Effector memory CD8-positive, alpha-beta T cell (primary cell): ENCODE data around the gene GPR156.
"Not testable (repeated sequence)": the region's sequence is repeated elsewhere in the genome, so short reads cannot be mapped to it uniquely, and the experiment has no call there.

Experiments used
- ATAC-seq: fragments of 150-1000 bp; cut with Tn5 transposase; replicated peaks from 2 replicates; pipeline ENCODE4 v1.10.0; 2021; ENCODE audit warnings: mild to moderate bottlenecking, moderate library complexity
- DNase-seq, 3 experiments: peaks; one replicate each; pipeline ENCODE4 v3.0.0; 2021
- H3K27ac Mint-ChIP-seq, 2 donors: one replicate each; pipeline ENCODE4 v1.8.0; 2022; ENCODE audit warnings: mild to moderate bottlenecking in 2 of 2, mixed read lengths in 2 of 2, moderate library complexity in 2 of 2
- H3K27me3 Mint-ChIP-seq, 2 donors: one replicate each; pipeline ENCODE4 v1.8.0; 2022; ENCODE audit warnings: mixed read lengths in 2 of 2
- H3K36me3 Mint-ChIP-seq: one replicate; pipeline ENCODE4 v1.8.0; 2022; ENCODE audit warnings: mild to moderate bottlenecking, moderate library complexity, mixed read lengths; ENCODE audit not compliant: insufficient read depth
- H3K4me1 Mint-ChIP-seq, 2 donors: one replicate each; pipeline ENCODE4 v1.8.0; 2022; ENCODE audit warnings: low read depth in 2 of 2, mixed read lengths in 2 of 2
- H3K4me3 Mint-ChIP-seq, 2 donors: one replicate each; pipeline ENCODE4 v1.8.0; 2022; ENCODE audit warnings: mild to moderate bottlenecking in 2 of 2, mixed read lengths in 2 of 2, moderate library complexity in 2 of 2
- H3K9me3 Mint-ChIP-seq, 2 donors: one replicate each; pipeline ENCODE4 v1.8.0; 2022; ENCODE audit warnings: mixed read lengths in 2 of 2

GPR156 gene

GRCh38 chr3:120245386-120245785, 39.6 kb downstream of the GPR156 start:
- no peaks in the 10 kb centered on the region for H3K36me3 Mint-ChIP-seq
- DNase-seq = no peak
- no peak overlapping the region for H3K4me3 Mint-ChIP-seq
- H3K27ac Mint-ChIP-seq = no peak overlapping the region
- H3K4me1 Mint-ChIP-seq = no peaks in the 10 kb centered on the region
- H3K9me3 Mint-ChIP-seq = no peaks in the 10 kb centered on the region
- peaks cover 39 to 44% of the 10 kb centered on the region in 2 donors for H3K27me3 Mint-ChIP-seq
- no peak for ATAC-seq

GRCh38 chr3:120244834-120245225, 40.2 kb downstream of the GPR156 start:
- peaks cover 39 to 44% of the 10 kb centered on the region in 2 donors for H3K27me3 Mint-ChIP-seq
- ATAC-seq = no peak
- no peaks in the 10 kb centered on the region for H3K36me3 Mint-ChIP-seq
- no peak overlapping the region for H3K27ac Mint-ChIP-seq
- no peak overlapping the region for H3K4me3 Mint-ChIP-seq
- H3K4me1 Mint-ChIP-seq = no peaks in the 10 kb centered on the region
- DNase-seq = no peak
- no peaks in the 10 kb centered on the region for H3K9me3 Mint-ChIP-seq

- no peak for ATAC-seq
- no peaks in the 10 kb centered on the region for H3K36me3 Mint-ChIP-seq
- no peaks in the 10 kb centered on the region for H3K9me3 Mint-ChIP-seq
- no peak overlapping the region for H3K4me3 Mint-ChIP-seq
- peaks cover 67 to 92% of the 10 kb centered on the region in 2 donors for H3K27me3 Mint-ChIP-seq
- no peak for DNase-seq
- H3K4me1 Mint-ChIP-seq = no peaks in the 10 kb centered on the region
- no peak overlapping the region for H3K27ac Mint-ChIP-seq
These were observed 45.4 kb downstream of the GPR156 start for GRCh38 chr3:120239644-120240043.

GRCh38 chr3:120227710-120228347, 57.2 kb downstream of the GPR156 start:
- no peak for DNase-seq
- ATAC-seq = no peak
- Mint-ChIP-seq H3K27ac (no peak overlapping the region), H3K4me1 (no peaks in the 10 kb centered on the region), H3K27me3 (peaks cover 10 to 20% of the 10 kb centered on the region in 2 donors), H3K36me3 (no peaks in the 10 kb centered on the region), H3K4me3 (no peak overlapping the region), H3K9me3 (no peaks in the 10 kb centered on the region)

- no peak overlapping the region for H3K4me3 Mint-ChIP-seq
- ATAC-seq = no peak
These were observed 60.8 kb downstream of the GPR156 start for GRCh38 chr3:120224237-120224636.

GRCh38 chr3:120218981-120219380, 66.0 kb downstream of the GPR156 start:
- Mint-ChIP-seq H3K36me3 (no peaks in the 10 kb centered on the region), H3K4me1 (no peaks in the 10 kb centered on the region), H3K9me3 (no peaks in the 10 kb centered on the region), H3K4me3 (no peak overlapping the region), H3K27me3 (peaks cover 4 to 13% of the 10 kb centered on the region in 2 donors), H3K27ac (no peak overlapping the region)
- ATAC-seq (no peak), DNase-seq (no peak)

More at GRCh38 chr3:120224237-120224636, 60.8 kb downstream of the GPR156 start:
- Mint-ChIP-seq H3K9me3 (no peaks in the 10 kb centered on the region), H3K4me1 (no peaks in the 10 kb centered on the region), H3K36me3 (no peaks in the 10 kb centered on the region), H3K27me3 (peaks cover 10 to 33% of the 10 kb centered on the region in 2 donors), H3K27ac (no peak overlapping the region)
- DNase-seq = no peak

GRCh38 chr3:120216633-120217032, 68.4 kb downstream of the GPR156 start:
- not testable (repeated sequence) for H3K36me3 Mint-ChIP-seq, H3K27me3 Mint-ChIP-seq, H3K4me1 Mint-ChIP-seq, ATAC-seq, H3K4me3 Mint-ChIP-seq, H3K9me3 Mint-ChIP-seq, H3K27ac Mint-ChIP-seq, DNase-seq

GRCh38 chr3:120214176-120214575, 70.8 kb downstream of the GPR156 start:
- no peak overlapping the region for H3K4me3 Mint-ChIP-seq
- no peaks in the 10 kb centered on the region for H3K36me3 Mint-ChIP-seq
- no peaks in the 10 kb centered on the region for H3K9me3 Mint-ChIP-seq
- peaks cover 22 to 26% of the 10 kb centered on the region in 2 donors for H3K27me3 Mint-ChIP-seq
- no peaks in the 10 kb centered on the region for H3K4me1 Mint-ChIP-seq
- no peak for ATAC-seq
- DNase-seq = no peak
- H3K27ac Mint-ChIP-seq = no peak overlapping the region

- no peak for ATAC-seq
- H3K4me1 Mint-ChIP-seq = no peaks in the 10 kb centered on the region
- peaks cover 23 to 27% of the 10 kb centered on the region in 2 donors for H3K27me3 Mint-ChIP-seq
- H3K36me3 Mint-ChIP-seq = no peaks in the 10 kb centered on the region
- no peaks in the 10 kb centered on the region for H3K9me3 Mint-ChIP-seq
- DNase-seq = no peak
- H3K27ac Mint-ChIP-seq = no peak overlapping the region
- no peak overlapping the region for H3K4me3 Mint-ChIP-seq
These were observed 72.5 kb downstream of the GPR156 start for GRCh38 chr3:120212505-120212904.

GRCh38 chr3:120209425-120209824, 75.6 kb downstream of the GPR156 start:
- ATAC-seq = no peak
- no peaks in the 10 kb centered on the region for H3K36me3 Mint-ChIP-seq
- H3K9me3 Mint-ChIP-seq = no peaks in the 10 kb centered on the region
- H3K27me3 Mint-ChIP-seq = peaks cover 23 to 27% of the 10 kb centered on the region in 2 donors
- no peaks in the 10 kb centered on the region for H3K4me1 Mint-ChIP-seq
- no peak overlapping the region for H3K4me3 Mint-ChIP-seq
- H3K27ac Mint-ChIP-seq = no peak overlapping the region
- DNase-seq = no peak

GRCh38 chr3:120204338-120204737, 80.7 kb downstream of the GPR156 start:
- ATAC-seq = no peak
- Mint-ChIP-seq H3K4me1 (no peaks in the 10 kb centered on the region), H3K4me3 (no peak overlapping the region), H3K27ac (no peak overlapping the region), H3K9me3 (no peaks in the 10 kb centered on the region), H3K36me3 (no peaks in the 10 kb centered on the region), H3K27me3 (peaks cover 2 to 3% of the 10 kb centered on the region in 2 donors)
- no peak for DNase-seq

- Mint-ChIP-seq H3K4me1 (no peaks in the 10 kb centered on the region), H3K4me3 (no peak overlapping the region), H3K36me3 (no peaks in the 10 kb centered on the region), H3K9me3 (no peaks in the 10 kb centered on the region), H3K27ac (no peak overlapping the region), H3K27me3 (no peaks in the 10 kb centered on the region)
- ATAC-seq (no peak), DNase-seq (no peak)
These were observed 81.4 kb downstream of the GPR156 start for GRCh38 chr3:120203621-120204020.

GRCh38 chr3:120203016-120203415, 82.0 kb downstream of the GPR156 start:
- no peak overlapping the region for H3K4me3 Mint-ChIP-seq
- H3K36me3 Mint-ChIP-seq = no peaks in the 10 kb centered on the region
- DNase-seq (no peak), ATAC-seq (no peak)
- no peaks in the 10 kb centered on the region for H3K4me1 Mint-ChIP-seq
- no peaks in the 10 kb centered on the region for H3K27me3 Mint-ChIP-seq
- H3K9me3 Mint-ChIP-seq = no peaks in the 10 kb centered on the region
- no peak overlapping the region for H3K27ac Mint-ChIP-seq

GRCh38 chr3:120202363-120202762, 82.7 kb downstream of the GPR156 start:
- no peak for ATAC-seq
- Mint-ChIP-seq H3K27me3 (no peaks in the 10 kb centered on the region), H3K36me3 (no peaks in the 10 kb centered on the region), H3K4me1 (no peaks in the 10 kb centered on the region), H3K27ac (no peak overlapping the region), H3K9me3 (no peaks in the 10 kb centered on the region), H3K4me3 (no peak overlapping the region)
- no peak for DNase-seq
